T-cell (primary cell): ENCODE results near the gene KHDC4. TPM values are rescaled to one million over a fixed set of nuclear protein-coding genes. Genes with fewer than 3 reads are reported as not detected.
"Not testable (repeated sequence)": the region's sequence is repeated elsewhere in the genome, so short reads cannot be mapped to it uniquely, and the experiment has no call there.

ENCODE experiments used
- ATAC-seq, 4 experiments: fragments of 200-7000 bp in 3 of 4; fragments of 150-1000 bp in 1 of 4; cut with Tn5 transposase; replicated peaks in 1 of 4; 1 replicate in 3 of 4; 2 replicates in 1 of 4; pipeline ENCODE4 v1.10.0; 2021; ENCODE audit warnings: moderate library complexity in 3 of 4, mild to moderate bottlenecking in 2 of 4, moderate number of reproducible peaks in 1 of 4
- CTCF ChIA-PET, 2 donors: fragments of 300-600 bp; sonication (Branson Sonifier 250); formaldehyde crosslinking; loops; one replicate each; lab custom pipeline; 2022; ENCODE audit warnings: antibody characterized with exemption in 2 of 2; lab: Charles Lee
- POLR2A ChIA-PET, 2 donors: fragments of 300-600 bp; sonication (Branson Sonifier 250); formaldehyde crosslinking; loops; one replicate each; lab custom pipeline; 2022; ENCODE audit warnings: antibody characterized with exemption in 2 of 2; lab: Charles Lee
- DNase-seq, 35 experiments: peaks; one replicate each; pipeline versions ENCODE4 v3.0.0 to v3.0.0-alpha.2; 2013 to 2023
- H3K27ac ChIP-seq: one replicate; pipeline ENCODE4 v1.5.1; 2013; ENCODE audit warnings: low read length
- H3K27me3 ChIP-seq, 2 experiments: replicated peaks in 1 of 2; 1 replicate in 1 of 2; 2 replicates in 1 of 2; pipeline versions ENCODE4 v1.6.1 to v1.7.0; 2013; ENCODE audit warnings: low read length in 1 of 2, mixed read lengths in 1 of 2; ENCODE audit not compliant: control insufficient read depth in 2 of 2, insufficient read depth in 2 of 2; ENCODE audit errors: extremely low read depth in 1 of 2
- H3K36me3 ChIP-seq, 2 donors: 1 replicate in 1 of 2; 2 replicates in 1 of 2; pipeline versions ENCODE4 v1.6.1 to v1.7.0; 2013; ENCODE audit warnings: low read length in 1 of 2; ENCODE audit not compliant: control insufficient read depth in 2 of 2, insufficient read depth in 1 of 2; ENCODE audit errors: extremely low read depth in 1 of 2
- H3K4me1 ChIP-seq, 2 experiments: 1 replicate in 1 of 2; 2 replicates in 1 of 2; pipeline versions ENCODE4 v1.6.1 to v1.7.0; 2013; ENCODE audit warnings: low read length in 2 of 2, mixed read lengths in 1 of 2; ENCODE audit not compliant: insufficient read depth in 2 of 2, control insufficient read depth in 1 of 2; ENCODE audit errors: extremely low read depth in 1 of 2
- H3K4me3 ChIP-seq, 2 donors: 1 replicate in 1 of 2; 2 replicates in 1 of 2; pipeline versions ENCODE4 v1.5.1 to v1.7.0; 2013; ENCODE audit warnings: mild to moderate bottlenecking in 2 of 2, low read length in 1 of 2, moderate library complexity in 1 of 2; ENCODE audit not compliant: control insufficient read depth in 1 of 2; ENCODE audit errors: extremely low read depth in 1 of 2
- H3K9me3 ChIP-seq: 2 replicates; pipeline ENCODE4 v1.7.0; 2013
- H3K27ac Mint-ChIP-seq, 2 donors: one replicate each; pipeline ENCODE4 v1.8.0; 2020 to 2021; ENCODE audit warnings: mild to moderate bottlenecking in 2 of 2, mixed read lengths in 2 of 2
- H3K27me3 Mint-ChIP-seq, 2 donors: one replicate each; pipeline ENCODE4 v1.8.0; 2021 to 2022; ENCODE audit warnings: mixed read lengths in 2 of 2
- H3K36me3 Mint-ChIP-seq: one replicate; pipeline ENCODE4 v1.8.0; 2021; ENCODE audit warnings: mixed read lengths
- H3K4me1 Mint-ChIP-seq, 3 donors: one replicate each; pipeline ENCODE4 v1.8.0; 2020 to 2022; ENCODE audit warnings: mixed read lengths in 3 of 3, mild to moderate bottlenecking in 1 of 3
- H3K4me3 Mint-ChIP-seq, 3 donors: one replicate each; pipeline ENCODE4 v1.8.0; 2020 to 2022; ENCODE audit warnings: mild to moderate bottlenecking in 3 of 3, mixed read lengths in 3 of 3, moderate library complexity in 3 of 3
- H3K9me3 Mint-ChIP-seq, 3 donors: one replicate each; pipeline ENCODE4 v1.8.0; 2020 to 2022; ENCODE audit warnings: mixed read lengths in 3 of 3
- WGBS: methylation state at CpG from one replicate; pipeline ENCODE4 v1.1.5; 2013; ENCODE audit warnings: missing lambda C conversion rate; ENCODE audit not compliant: insufficient coverage; 5-methylcytosine and 5-hydroxymethylcytosine counted together
- total RNA-seq, 35 experiments: library from RNA in 6 of 35; stranded (reverse) in 6 of 35; fragments of 120-200 nt in 1 of 35; gene quantifications; one replicate each; pipeline versions ENCODE4 v1.2.1 to v1.2.4 and lab custom pipeline; 2013 to 2026

KHDC4 gene
- total RNA-seq, 5 donors from 2014 or later (not counting 1 experiment from before 2014, with no cell fraction given) = 44.5 to 102 (median 85.6) TPM

GRCh38 chr1:155932081-155932480 is 2.1 kb downstream of the KHDC4 start:
- H3K9me3 ChIP-seq = no peaks in the 10 kb centered on the region
- WGBS = no CpG with 5 or more reads among the region's 1 CpG
- no peaks in the 10 kb centered on the region for H3K9me3 Mint-ChIP-seq
- H3K36me3 Mint-ChIP-seq = peaks cover 28% of the 10 kb centered on the region
- H3K27ac Mint-ChIP-seq = no peak overlapping the region
- no peak for ATAC-seq
- H3K27me3 ChIP-seq = no peaks in the 10 kb centered on the region
- no peak overlapping the region for H3K4me3 ChIP-seq
- CTCF ChIA-PET = interaction anchor here (0.5 to 1.2 kb wide), 4 partner anchors 13 to 947 kb away, joined by 3 to 5 read pairs (median 3); no protein-coding TSS in a partner anchor
- peaks cover 5 to 57% of the 10 kb centered on the region in 2 donors for H3K36me3 ChIP-seq
- peaks cover 29 to 43% (median 36%) of the 10 kb centered on the region in 3 donors for H3K4me1 Mint-ChIP-seq
- POLR2A ChIA-PET = interaction anchor here (0.5 to 1.0 kb wide), 9 partner anchors 14 to 1310 kb away, joined by 3 to 8 read pairs (median 3); no protein-coding TSS in a partner anchor
- no peak overlapping the region for H3K27ac ChIP-seq
- peaks cover 21 to 41% of the 10 kb centered on the region in 2 experiments for H3K4me1 ChIP-seq
- DNase-seq = no peak
- peak overlapping the region in 2 of 3 donors; percentile 34 to 39 for H3K4me3 Mint-ChIP-seq
- H3K27me3 Mint-ChIP-seq = no peaks in the 10 kb centered on the region

- whole genome bisulfite sequencing = 100% methylated on average over 1 of the region's 7 CpGs
- peak overlapping the region in 2 of 3 donors; percentile 34 to 39 for H3K4me3 Mint-ChIP-seq
- Histone ChIP-seq H3K36me3 (peaks cover 9 to 63% of the 10 kb centered on the region in 2 donors), H3K27ac (no peak overlapping the region), H3K9me3 (no peaks in the 10 kb centered on the region), H3K4me1 (peaks cover 21 to 41% of the 10 kb centered on the region in 2 experiments), H3K27me3 (no peaks in the 10 kb centered on the region), H3K4me3 (no peak overlapping the region)
- H3K4me1 Mint-ChIP-seq = peaks cover 29 to 43% (median 36%) of the 10 kb centered on the region in 3 donors
- CTCF ChIA-PET = interaction anchor here in 1 of 2 donors (0.5 kb wide), 1 partner anchor 946 kb away, joined by 3 read pairs; no protein-coding TSS in a partner anchor
- H3K27me3 Mint-ChIP-seq = no peaks in the 10 kb centered on the region
- POLR2A ChIA-PET = interaction anchor here (0.5 to 0.7 kb wide), 3 partner anchors 125 to 430 kb away, joined by 3 to 8 read pairs (median 3); no protein-coding TSS in a partner anchor
- no peak for DNase-seq
- H3K27ac Mint-ChIP-seq = peak overlapping the region; percentile 15 to 68
- no peaks in the 10 kb centered on the region for H3K9me3 Mint-ChIP-seq
- ATAC-seq = no peak
- peaks cover 34% of the 10 kb centered on the region for H3K36me3 Mint-ChIP-seq
These were observed 2.7 kb downstream of the KHDC4 start for GRCh38 chr1:155931332-155932038.

GRCh38 chr1:155930725-155931124 is 3.5 kb downstream of the KHDC4 start:
- DNase-seq, H3K27me3 ChIP-seq, H3K4me3 ChIP-seq, ATAC-seq, POLR2A ChIA-PET, H3K27me3 Mint-ChIP-seq, H3K9me3 Mint-ChIP-seq, H3K27ac ChIP-seq, H3K9me3 ChIP-seq: not testable (repeated sequence)
- peaks cover 21 to 41% of the 10 kb centered on the region in 2 experiments for H3K4me1 ChIP-seq
- H3K4me1 Mint-ChIP-seq = peaks cover 29 to 43% (median 34%) of the 10 kb centered on the region in 3 donors
- peaks cover 15 to 70% of the 10 kb centered on the region in 2 donors for H3K36me3 ChIP-seq
- peaks cover 41% of the 10 kb centered on the region for H3K36me3 Mint-ChIP-seq
- peak overlapping the region in 2 of 3 donors; percentile 43 to 57 for H3K4me3 Mint-ChIP-seq
- peak overlapping the region; percentile 46 to 68 for H3K27ac Mint-ChIP-seq
- CTCF ChIA-PET = interaction anchor here in 1 of 2 donors (0.6 kb wide), 1 partner anchor 78 kb away, joined by 6 read pairs; no protein-coding TSS in a partner anchor
- 60% methylated on average over 1 of the region's 10 CpGs for WGBS

GRCh38 chr1:155929057-155929456 is 5.2 kb downstream of the KHDC4 start:
- Histone ChIP-seq H3K27ac (no peak overlapping the region), H3K4me1 (peaks cover 19 to 31% of the 10 kb centered on the region in 2 experiments), H3K36me3 (peaks cover 23 to 86% of the 10 kb centered on the region in 2 donors), H3K4me3 (no peak overlapping the region), H3K9me3 (no peaks in the 10 kb centered on the region), H3K27me3 (no peaks in the 10 kb centered on the region)
- no peak overlapping the region for H3K27ac Mint-ChIP-seq
- ChIA-PET POLR2A (no interaction called here), CTCF (interaction anchor here in 1 of 2 donors (0.7 kb wide), 1 partner anchor 47 kb away, joined by 5 read pairs; no protein-coding TSS in a partner anchor)
- no peaks in the 10 kb centered on the region for H3K9me3 Mint-ChIP-seq
- H3K4me3 Mint-ChIP-seq = no peak overlapping the region
- WGBS = 67% methylated on average over 1 of the region's 5 CpGs
- H3K36me3 Mint-ChIP-seq = peaks cover 46% of the 10 kb centered on the region
- ATAC-seq (no peak), DNase-seq (no peak)
- peaks cover 29 to 43% (median 34%) of the 10 kb centered on the region in 3 donors for H3K4me1 Mint-ChIP-seq
- no peaks in the 10 kb centered on the region for H3K27me3 Mint-ChIP-seq

- peaks cover 3 to 20% (median 14%) of the 10 kb centered on the region in 3 donors for H3K4me1 Mint-ChIP-seq
- ChIA-PET CTCF (interaction anchor here in 1 of 2 donors (0.7 kb wide), 1 partner anchor 33 kb away, joined by 3 read pairs; no protein-coding TSS in a partner anchor), POLR2A (interaction anchor here in 1 of 2 donors (0.6 kb wide), 1 partner anchor 800 kb away, joined by 3 read pairs; no protein-coding TSS in a partner anchor)
- H3K27ac Mint-ChIP-seq = no peak overlapping the region
- peaks cover 60% of the 10 kb centered on the region for H3K36me3 Mint-ChIP-seq
- Histone ChIP-seq H3K27ac (no peak overlapping the region), H3K27me3 (no peaks in the 10 kb centered on the region), H3K4me3 (no peak overlapping the region), H3K4me1 (peaks cover 0 to 2% of the 10 kb centered on the region in 2 experiments), H3K9me3 (no peaks in the 10 kb centered on the region), H3K36me3 (peaks cover 33 to 93% of the 10 kb centered on the region in 2 donors)
- no peaks in the 10 kb centered on the region for H3K27me3 Mint-ChIP-seq
- DNase-seq (no peak), ATAC-seq (no peak)
- no peaks in the 10 kb centered on the region for H3K9me3 Mint-ChIP-seq
- no peak overlapping the region for H3K4me3 Mint-ChIP-seq
- no CpG with 5 or more reads among the region's 2 CpGs for WGBS
These were observed 8.7 kb downstream of the KHDC4 start for GRCh38 chr1:155925506-155925905.

GRCh38 chr1:155920717-155921116 is 13.5 kb downstream of the KHDC4 start:
- Mint-ChIP-seq H3K27ac (no peak overlapping the region), H3K4me3 (no peak overlapping the region), H3K27me3 (no peaks in the 10 kb centered on the region), H3K4me1 (peaks cover 0 to 4% (median 0%) of the 10 kb centered on the region in 3 donors), H3K9me3 (no peaks in the 10 kb centered on the region), H3K36me3 (peaks cover 59% of the 10 kb centered on the region)
- ChIA-PET POLR2A (no interaction called here), CTCF (interaction anchor here in 1 of 2 donors (0.6 kb wide), 1 partner anchor 48 kb away, joined by 4 read pairs; no protein-coding TSS in a partner anchor)
- no peak overlapping the region for H3K4me3 ChIP-seq
- no peaks in the 10 kb centered on the region for H3K27me3 ChIP-seq
- H3K27ac ChIP-seq = no peak overlapping the region
- H3K36me3 ChIP-seq = peaks cover 35 to 91% of the 10 kb centered on the region in 2 donors
- no peak for DNase-seq
- H3K9me3 ChIP-seq = no peaks in the 10 kb centered on the region
- no peaks in the 10 kb centered on the region for H3K4me1 ChIP-seq
- no peak for ATAC-seq
- 100% methylated on average over 1 of the region's 3 CpGs for WGBS
